GM18861 (cell line): Measurements from ENCODE around the gene BTN3A1.
A peak's percentile ranks its signal among the peaks of the same experiment; 100 is the strongest.
"Not testable (repeated sequence)": the region's sequence is repeated elsewhere in the genome, so short reads cannot be mapped to it uniquely, and the experiment has no call there.

Experiments used
- ATAC-seq: cut with Tn5 transposase; IDR thresholded peaks from one replicate; pipeline ENCODE4 v1.9.1; 2021; ENCODE audit not compliant: unreplicated experiment

Gene BTN3A1

GRCh38 chr6:26412954-26413353 lies 10.9 kb downstream of the BTN3A1 start:
- no peak for ATAC-seq

GRCh38 chr6:26414281-26414680 lies 12.2 kb downstream of the BTN3A1 start:
- ATAC-seq = no peak

GRCh38 chr6:26415036-26415614 lies 13.1 kb downstream of the BTN3A1 start:
- ATAC-seq = no peak

- ATAC-seq = no peak
Observed at GRCh38 chr6:26415791-26416190, 13.7 kb downstream of the BTN3A1 start.

GRCh38 chr6:26416288-26416687 lies 14.2 kb downstream of the BTN3A1 start:
- ATAC-seq = no peak

- ATAC-seq = not testable (repeated sequence)
Observed at GRCh38 chr6:26418077-26418476, 16.0 kb downstream of the BTN3A1 start.

- not testable (repeated sequence) for ATAC-seq
Observed at GRCh38 chr6:26418795-26419194, 16.7 kb downstream of the BTN3A1 start.

- ATAC-seq = peak; percentile 9
Observed at GRCh38 chr6:26420688-26421171, 18.7 kb downstream of the BTN3A1 start.

GRCh38 chr6:26421259-26422144 lies 19.4 kb downstream of the BTN3A1 start:
- ATAC-seq = peak; percentile 82

GRCh38 chr6:26422329-26422728 lies 20.3 kb downstream of the BTN3A1 start:
- ATAC-seq = no peak

GRCh38 chr6:26426691-26427450 lies 24.8 kb downstream of the BTN3A1 start:
- ATAC-seq = no peak

GRCh38 chr6:26427451-26427809 lies 25.4 kb downstream of the BTN3A1 start:
- ATAC-seq = no peak

GRCh38 chr6:26428206-26428605 lies 26.1 kb downstream of the BTN3A1 start:
- no peak for ATAC-seq

GRCh38 chr6:26430787-26431186 lies 28.7 kb downstream of the BTN3A1 start:
- no peak for ATAC-seq

- no peak for ATAC-seq
Observed at GRCh38 chr6:26431258-26432172, 29.4 kb downstream of the BTN3A1 start.

- no peak for ATAC-seq
Observed at GRCh38 chr6:26432627-26433201, 30.6 kb downstream of the BTN3A1 start.

- ATAC-seq = not testable (repeated sequence)
Observed at GRCh38 chr6:26433680-26434079, 31.6 kb downstream of the BTN3A1 start.

- ATAC-seq = no peak
Observed at GRCh38 chr6:26436018-26436417, 33.9 kb downstream of the BTN3A1 start.

GRCh38 chr6:26437550-26437949 lies 35.5 kb downstream of the BTN3A1 start:
- no peak for ATAC-seq

- ATAC-seq = no peak
Observed at GRCh38 chr6:26438000-26438399, 35.9 kb downstream of the BTN3A1 start.
